ENCODE measurements around the gene DPP4. TPM values are rescaled to one million over a fixed set of nuclear protein-coding genes. Genes with fewer than 3 reads are reported as not detected.

Gene DPP4
- total RNA-seq: 10 to 100 TPM; 36.8 to 76.0 TPM

- TF ChIP-seq CTCF (IDR thresholded peaks at IDR 0.05): no peak
- TF ChIP-seq POLR2AphosphoS5 (IDR thresholded peaks at IDR 0.05): no peak
- no peak for TF ChIP-seq POLR2A (IDR thresholded peaks at IDR 0.05)
- 2% methylated on average over 62 of the region's 71 CpGs for WGBS
- Histone ChIP-seq H3K27me3 (replicated peaks; ENCODE audit: insufficient read depth) (no peaks in the 10 kb centered on the region), H3K4me3 (peak within 1 kb of the TSS; percentile 39 to 56), H3K9me3 (no peaks in the 10 kb centered on the region), H3K27ac (peak within 1 kb of the TSS; percentile 75 to 87), H3K36me3 (no peaks in the 10 kb centered on the region), H3K4me1 (replicated peaks) (no peaks in the 10 kb centered on the region)
- DNase-seq (ENCODE audit: low spot score): peak; percentile 7
- intact Hi-C loops (cut with DNase I): no loop called here
These were observed at the start of gene DPP4 for GRCh38 chr2:162073888-162074631. Gene DPP4, minus strand, starts transcription at chr2:162074215. Its CDS starts 234 bp downstream, at chr2:162073981.

- peak; percentile 23 for DNase-seq (ENCODE audit: low spot score)
- intact Hi-C loops (cut with DNase I): no loop called here
- no peaks in the 10 kb centered on the region for H3K27me3 ChIP-seq (replicated peaks; ENCODE audit: insufficient read depth)
These were observed 44.4 kb upstream of the DPP4 start for GRCh38 chr2:162118166-162119031.

GRCh38 chr2:162116352-162116751 lies 42.3 kb upstream of the DPP4 start:
- Histone ChIP-seq H3K4me1 (replicated peaks) (no peaks in the 10 kb centered on the region), H3K9me3 (no peaks in the 10 kb centered on the region), H3K4me3 (no peak overlapping the region), H3K36me3 (no peaks in the 10 kb centered on the region), H3K27me3 (replicated peaks; ENCODE audit: insufficient read depth) (no peaks in the 10 kb centered on the region), H3K27ac (no peak overlapping the region)
- no peak for TF ChIP-seq CTCF (IDR thresholded peaks at IDR 0.05)
- TF ChIP-seq POLR2A (IDR thresholded peaks at IDR 0.05): no peak
- DNase-seq (ENCODE audit: low spot score): no peak
- intact Hi-C loops (cut with DNase I): no loop called here

More at GRCh38 chr2:162118166-162119031, 44.4 kb upstream of the DPP4 start:
- 44% methylated on average over 7 of the region's 7 CpGs for WGBS
- TF ChIP-seq POLR2AphosphoS5 (IDR thresholded peaks at IDR 0.05): peak; percentile 52
- no peak for TF ChIP-seq POLR2A (IDR thresholded peaks at IDR 0.05)
- H3K9me3 ChIP-seq: no peaks in the 10 kb centered on the region
- no peaks in the 10 kb centered on the region for H3K36me3 ChIP-seq
- no peak overlapping the region for H3K4me3 ChIP-seq
- H3K4me1 ChIP-seq (replicated peaks): no peaks in the 10 kb centered on the region
- peak overlapping the region in 1 of 2 donors; percentile 41 for H3K27ac ChIP-seq

GRCh38 chr2:162115076-162115475 lies 41.1 kb upstream of the DPP4 start:
- H3K4me3 ChIP-seq: no peak overlapping the region
- TF ChIP-seq POLR2A (IDR thresholded peaks at IDR 0.05): no peak
- no peak for TF ChIP-seq CTCF (IDR thresholded peaks at IDR 0.05)
- no peaks in the 10 kb centered on the region for H3K4me1 ChIP-seq (replicated peaks)
- H3K36me3 ChIP-seq: no peaks in the 10 kb centered on the region
- intact Hi-C loops (cut with DNase I): no loop called here
- 100% methylated on average over 2 of the region's 2 CpGs for WGBS
- no peak for DNase-seq (ENCODE audit: low spot score)
- no peaks in the 10 kb centered on the region for H3K9me3 ChIP-seq
- no peak overlapping the region for H3K27ac ChIP-seq
- H3K27me3 ChIP-seq (replicated peaks; ENCODE audit: insufficient read depth): no peaks in the 10 kb centered on the region

- Histone ChIP-seq H3K9me3 (no peaks in the 10 kb centered on the region), H3K36me3 (no peaks in the 10 kb centered on the region), H3K27ac (no peak overlapping the region), H3K4me1 (replicated peaks) (no peaks in the 10 kb centered on the region), H3K27me3 (replicated peaks; ENCODE audit: insufficient read depth) (no peaks in the 10 kb centered on the region), H3K4me3 (no peak overlapping the region)
- intact Hi-C loops (cut with DNase I): no loop called here
- no peak for DNase-seq (ENCODE audit: low spot score)
- no peak for TF ChIP-seq CTCF (IDR thresholded peaks at IDR 0.05)
- TF ChIP-seq POLR2AphosphoS5 (IDR thresholded peaks at IDR 0.05): no peak
- TF ChIP-seq POLR2A (IDR thresholded peaks at IDR 0.05): no peak
- WGBS: 18% methylated on average over 1 of the region's 1 CpG
These were observed 40.3 kb upstream of the DPP4 start for GRCh38 chr2:162114271-162114670.

All from prostate gland (tissue), 2 donors.